ENCODE measurements around the gene NRP1.

GRCh38 chr10:33298110-33298509 is 36.4 kb downstream of the NRP1 start:
- no peak for TF ChIP-seq USF2 (IDR thresholded peaks at IDR 0.05; ENCODE audit: borderline replicate concordance, low read depth, low read length)
- TF ChIP-seq CTCF (IDR thresholded peaks at IDR 0.05) = no peak
- no peak for TF ChIP-seq TEAD4 (IDR thresholded peaks at IDR 0.05; ENCODE audit: borderline replicate concordance, insufficient read depth)
- no peak for TF ChIP-seq ZBTB33 (IDR thresholded peaks at IDR 0.05; ENCODE audit: borderline replicate concordance, low read depth)
- TF ChIP-seq RAD21 (IDR thresholded peaks at IDR 0.05; ENCODE audit: low read length) = no peak
- TF ChIP-seq EP300 (IDR thresholded peaks at IDR 0.05; ENCODE audit: borderline replicate concordance in 1 of 2, low read depth in 1 of 2, low read length in 1 of 2) = no peak
- no peak for TF ChIP-seq SIN3A (IDR thresholded peaks at IDR 0.05; ENCODE audit: borderline replicate concordance, low read depth, low read length)
- TF ChIP-seq GABPA (IDR thresholded peaks at IDR 0.05; ENCODE audit: low read depth) = no peak
- TF ChIP-seq ELF1 (IDR thresholded peaks at IDR 0.05) = no peak
- no peak for TF ChIP-seq MEF2A (IDR thresholded peaks at IDR 0.05; ENCODE audit: borderline replicate concordance, low read depth)
- TF ChIP-seq REST (IDR thresholded peaks at IDR 0.05; ENCODE audit: low read depth, low read length) = no peak
- no peak for TF ChIP-seq FOXM1 (IDR thresholded peaks at IDR 0.05; ENCODE audit: low read depth)
- no peak for TF ChIP-seq PBX3 (IDR thresholded peaks at IDR 0.05)
- no peak for TF ChIP-seq MAX (IDR thresholded peaks at IDR 0.05; ENCODE audit: low read depth)

All from SK-N-SH (cell line).